ENCODE measurements around the gene PMEPA1.

PMEPA1 gene

DNA sequence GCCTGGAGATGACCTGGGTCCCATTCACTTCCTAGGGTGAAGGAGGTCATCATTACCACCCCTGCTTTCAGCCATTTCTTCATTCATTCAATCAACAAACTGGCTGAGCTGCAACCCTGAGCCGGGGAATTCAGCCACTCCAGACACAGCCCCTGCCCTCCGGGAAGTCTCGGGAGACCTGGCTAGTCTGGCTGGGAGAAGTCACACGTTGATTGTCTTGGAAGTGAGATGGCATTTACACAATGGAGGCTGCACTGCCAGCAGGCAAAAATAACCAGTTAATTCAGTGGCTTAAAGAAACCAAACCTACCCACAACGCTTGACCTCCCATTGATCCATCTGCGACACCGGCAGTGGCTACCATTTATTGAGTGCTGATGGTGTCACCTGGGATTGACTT lies 2.0 kb upstream of the PMEPA1 start:
- DNase-seq, result no peak

DNA sequence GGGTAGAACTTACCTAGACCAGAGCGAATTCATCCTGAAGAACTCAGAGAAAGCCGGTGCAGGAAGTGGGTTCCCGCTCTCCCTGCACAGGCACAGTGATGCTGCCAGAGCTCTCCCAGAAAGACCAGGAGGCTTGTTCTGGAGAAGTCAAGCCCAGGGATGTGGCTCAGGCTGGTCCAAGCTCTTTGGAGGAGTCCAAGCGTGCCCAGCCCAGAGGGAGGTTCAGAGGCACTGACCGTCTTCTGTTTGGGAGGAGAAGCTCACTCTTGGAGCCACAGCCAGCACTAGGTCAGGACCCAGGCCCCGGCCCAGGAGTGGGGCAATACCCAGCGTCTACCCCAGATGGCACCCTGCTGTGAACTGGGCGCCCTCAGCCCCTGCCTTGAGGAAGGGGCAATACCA lies 1.5 kb upstream of the PMEPA1 start:
- peak in 2 of 58 donors; percentile 5 to 18 for DNase-seq

DNA sequence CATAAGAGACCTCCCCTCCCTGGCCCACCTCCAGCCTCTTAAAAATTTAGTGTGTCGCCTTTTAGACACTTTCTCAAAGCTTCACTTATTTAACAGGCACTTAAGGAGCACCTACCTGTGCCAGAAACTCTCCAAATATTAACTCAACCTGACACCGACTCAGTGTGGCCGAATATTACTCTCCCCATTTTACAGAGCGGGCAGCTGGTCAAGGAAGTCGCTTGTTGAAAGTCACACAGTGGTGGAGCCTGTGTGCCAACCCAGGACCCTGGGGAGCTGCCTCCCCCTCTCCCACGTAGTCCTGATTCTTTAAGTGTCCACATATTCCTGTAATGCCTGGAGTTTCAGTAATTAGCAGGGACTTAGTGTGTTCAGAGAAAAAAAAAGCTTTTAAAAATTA lies 1.0 kb upstream of the PMEPA1 start:
- DNase-seq, result no peak

DNA sequence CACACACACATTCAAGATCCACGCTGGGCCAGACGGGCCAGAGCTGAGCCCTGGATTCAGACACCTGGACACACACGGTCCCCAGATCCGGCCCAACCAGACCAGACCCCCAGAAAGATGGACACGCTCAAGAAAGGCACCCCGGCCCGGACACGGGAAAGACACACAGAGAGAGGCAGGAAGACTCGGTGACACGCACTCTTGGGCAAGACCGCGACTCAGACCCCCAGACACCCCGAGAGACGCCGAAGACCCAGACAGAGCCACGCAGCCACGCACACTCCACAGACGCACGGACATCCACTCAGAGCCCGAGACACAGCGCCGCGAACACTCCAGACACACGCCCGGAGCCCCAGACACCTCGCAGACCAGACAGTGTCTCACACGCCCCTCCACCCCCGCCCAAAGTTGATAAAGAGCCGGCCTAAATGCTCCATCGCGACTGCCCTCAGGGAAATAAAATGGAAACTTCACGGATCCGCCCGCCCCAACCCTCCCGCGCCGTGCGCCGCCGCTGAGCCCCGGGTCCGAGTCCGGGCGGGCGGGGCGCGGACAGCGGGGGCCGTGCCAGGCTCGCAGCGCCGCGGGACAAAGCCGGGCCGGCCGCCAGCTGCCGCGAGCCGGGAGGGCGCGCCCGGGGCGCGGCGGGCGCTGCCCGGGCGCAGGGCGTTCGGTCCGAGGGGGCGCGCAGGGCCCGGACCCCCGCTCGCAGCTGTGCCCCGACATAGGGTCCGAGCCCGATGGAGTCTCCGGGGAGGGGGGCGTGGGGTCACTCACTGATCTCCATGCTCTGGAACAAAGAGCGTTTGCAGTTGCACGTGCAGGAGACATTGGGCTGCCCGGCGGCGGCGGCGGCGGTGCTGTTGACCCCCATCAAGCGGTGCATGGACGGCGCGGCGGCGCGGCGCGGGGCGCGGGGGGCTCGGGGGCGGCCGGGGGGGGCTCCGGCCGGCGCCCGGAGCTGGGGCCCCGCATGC lies 831 bp downstream of the PMEPA1 start:
- DNase-seq, result peak in 5 of 58 donors; percentile 27 to 33 (median 30)

DNA sequence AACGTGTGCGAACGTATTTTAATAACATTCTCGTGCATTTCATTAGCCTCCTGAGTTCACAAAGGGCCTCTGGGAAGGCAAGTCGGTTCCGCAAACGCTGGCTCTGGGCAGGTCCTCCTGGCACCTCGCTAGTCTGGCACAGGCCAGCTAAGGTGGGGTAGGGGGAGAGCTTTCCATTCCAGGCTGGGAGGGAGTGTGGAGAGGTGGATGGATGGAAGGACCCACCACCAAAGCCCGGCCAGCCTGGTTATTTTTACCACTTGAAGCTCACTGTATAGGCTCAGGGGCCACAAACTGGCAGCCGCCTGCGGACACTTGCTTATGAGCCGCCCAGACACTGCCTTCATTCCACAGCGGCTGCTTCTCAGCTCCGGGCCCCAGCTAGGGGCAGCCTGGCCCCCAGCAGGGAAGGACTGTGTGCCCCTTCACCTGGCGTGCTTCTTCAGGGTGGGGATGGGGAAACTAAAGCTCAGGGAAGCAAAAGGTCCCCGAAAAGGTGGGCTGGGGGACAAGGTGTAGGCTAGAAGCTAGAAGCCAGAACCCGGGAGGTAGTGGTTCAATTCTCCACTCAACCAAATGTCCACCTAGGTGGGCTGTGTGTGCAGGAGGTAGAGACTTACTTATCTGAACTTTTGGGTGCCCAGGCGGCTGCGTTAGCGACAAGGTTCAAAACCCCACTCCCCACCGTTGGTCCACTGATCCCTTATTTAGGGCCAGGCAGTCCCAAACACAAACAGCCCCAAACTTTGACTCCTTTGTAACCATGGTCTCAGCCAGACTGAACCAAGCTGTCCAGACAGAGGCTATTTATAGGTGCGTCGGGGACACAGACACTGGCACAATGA lies 1.7 kb downstream of the PMEPA1 start:
- peak in 5 of 58 donors; percentile 23 to 49 (median 36) for DNase-seq

DNA sequence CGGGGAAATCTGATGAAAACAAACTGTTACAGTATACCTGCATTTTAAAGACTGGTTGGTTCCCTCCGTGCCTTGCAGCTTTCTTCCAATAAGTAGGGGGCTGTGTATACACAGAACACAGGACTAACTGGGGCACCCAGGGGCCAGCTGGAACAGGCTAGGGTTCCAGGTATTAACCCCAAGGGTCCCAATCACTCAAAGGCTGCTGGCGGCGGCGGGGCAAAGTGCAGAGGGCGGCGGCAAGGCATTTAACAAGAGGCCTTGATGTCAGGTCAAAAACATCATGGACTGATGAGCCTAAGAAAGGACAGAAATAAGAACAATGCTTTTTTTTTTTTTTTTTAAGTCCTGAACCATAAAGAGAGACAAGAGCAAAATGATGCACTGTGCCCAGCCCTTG lies 2.5 kb downstream of the PMEPA1 start:
- DNase-seq, result no peak

DNA sequence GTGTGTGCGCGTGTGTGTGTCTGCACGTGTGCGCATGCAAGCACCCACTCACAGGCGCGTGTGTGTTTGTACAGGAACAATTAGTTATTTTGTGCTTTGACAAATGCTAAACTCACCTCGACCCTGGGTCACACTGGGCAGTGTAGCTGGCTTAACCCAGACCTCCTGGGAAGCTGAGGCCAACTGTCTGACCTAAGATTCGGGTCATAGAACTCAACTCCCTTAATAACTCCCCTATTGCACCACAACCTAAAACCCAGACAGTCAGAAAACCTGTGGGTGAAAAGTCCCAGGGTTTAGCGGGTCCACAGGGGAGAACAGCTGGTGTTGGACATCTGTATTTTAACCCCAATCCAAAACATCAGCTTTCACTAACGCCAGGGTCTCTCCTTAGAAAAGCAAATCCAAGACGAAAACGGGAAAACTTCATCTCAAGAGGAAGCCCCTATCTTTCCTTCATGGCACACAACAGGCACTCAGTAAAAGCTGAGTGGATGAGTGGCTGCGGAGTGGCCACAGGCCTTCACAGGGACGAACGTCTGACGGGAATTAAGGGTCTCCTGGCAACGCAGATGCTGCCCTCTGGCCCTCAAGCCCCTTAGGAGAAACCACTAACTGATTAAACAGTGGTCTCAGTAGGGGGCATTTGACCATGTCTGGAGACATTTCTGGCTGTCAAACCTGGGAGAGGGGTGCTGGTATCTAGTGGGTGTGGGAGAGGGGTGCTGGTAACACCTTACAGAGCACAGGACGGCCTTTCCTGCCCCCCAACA lies 4.5 kb downstream of the PMEPA1 start:
- no peak for DNase-seq

DNA sequence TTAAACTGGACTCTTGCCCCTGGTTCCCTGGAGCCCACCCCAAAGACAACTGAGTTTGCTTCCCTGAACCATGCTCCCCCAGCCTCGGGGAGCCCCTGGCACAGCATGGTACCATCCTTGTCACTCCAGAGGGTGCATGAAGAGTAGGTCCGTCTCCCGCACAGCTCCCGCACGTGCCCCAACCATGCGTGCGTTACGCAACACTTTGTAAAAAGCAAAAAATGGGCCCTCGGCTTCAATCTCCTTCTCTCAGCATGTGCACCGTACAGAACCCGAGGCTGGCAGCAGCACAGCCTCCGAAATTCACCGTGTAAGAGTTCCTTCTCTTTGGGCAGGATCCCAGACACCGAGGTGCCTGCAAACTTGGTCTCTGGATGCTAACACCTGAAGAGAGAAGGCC lies 5.6 kb downstream of the PMEPA1 start:
- no peak for DNase-seq

DNA sequence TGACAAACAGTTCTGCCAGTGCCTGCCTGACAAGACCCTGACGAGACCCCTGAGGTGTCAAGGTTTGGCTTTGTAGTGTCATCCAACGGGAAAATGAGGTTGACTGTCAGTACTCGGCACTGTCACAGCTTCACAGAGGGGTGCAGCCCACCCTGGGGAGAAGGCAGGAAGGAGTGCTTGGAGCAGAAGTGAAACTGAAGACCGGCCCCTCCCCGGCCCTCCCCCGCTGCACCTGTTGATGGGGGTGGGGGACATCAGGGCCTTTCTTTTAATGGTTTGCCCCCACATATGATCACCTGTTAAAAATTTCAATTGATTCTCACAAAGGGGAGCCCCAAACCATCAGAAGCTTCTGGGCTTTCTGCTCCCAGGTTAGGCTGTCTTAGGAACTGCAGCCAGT lies 6.8 kb downstream of the PMEPA1 start:
- no peak for DNase-seq

DNA sequence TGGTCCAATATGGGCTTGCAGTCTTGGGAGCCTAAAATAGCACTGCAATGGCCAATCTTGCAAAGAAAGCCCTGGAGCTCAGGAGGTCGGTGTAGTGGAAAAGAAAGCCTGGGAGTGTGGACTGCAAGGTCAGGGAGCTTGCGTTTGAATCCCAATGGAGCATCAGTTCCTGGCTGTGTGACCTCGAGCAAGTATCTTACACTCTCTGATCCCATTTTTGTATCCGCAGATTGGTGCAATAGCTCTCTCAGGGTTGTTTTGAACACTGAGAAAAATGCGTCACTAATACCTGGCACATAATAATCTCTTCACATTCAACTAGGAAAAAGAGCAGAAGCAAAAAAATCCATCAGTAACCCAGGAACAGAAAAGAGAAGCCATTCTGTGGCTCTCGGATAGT lies 7.3 kb downstream of the PMEPA1 start:
- DNase-seq, result no peak

DNA sequence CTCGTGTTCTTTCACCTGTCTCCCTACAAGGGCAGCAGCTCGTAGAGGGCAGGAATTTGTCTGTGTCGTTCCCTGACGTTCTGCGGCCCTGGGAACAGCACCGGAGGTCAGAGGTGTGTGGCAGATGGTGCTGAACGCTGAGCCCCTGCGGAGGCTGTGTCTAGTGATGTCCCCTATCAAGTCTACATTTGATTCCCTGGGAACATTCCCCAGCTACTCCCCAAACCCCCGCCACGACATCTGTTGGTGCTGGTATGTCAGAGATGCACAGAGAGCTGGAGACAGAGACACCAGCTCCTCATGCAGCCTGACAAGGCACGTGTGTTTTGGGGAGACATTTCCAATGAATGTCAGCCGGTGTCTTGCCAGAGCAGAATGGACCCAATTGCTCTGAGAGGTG lies 7.7 kb downstream of the PMEPA1 start:
- no peak for DNase-seq

DNA sequence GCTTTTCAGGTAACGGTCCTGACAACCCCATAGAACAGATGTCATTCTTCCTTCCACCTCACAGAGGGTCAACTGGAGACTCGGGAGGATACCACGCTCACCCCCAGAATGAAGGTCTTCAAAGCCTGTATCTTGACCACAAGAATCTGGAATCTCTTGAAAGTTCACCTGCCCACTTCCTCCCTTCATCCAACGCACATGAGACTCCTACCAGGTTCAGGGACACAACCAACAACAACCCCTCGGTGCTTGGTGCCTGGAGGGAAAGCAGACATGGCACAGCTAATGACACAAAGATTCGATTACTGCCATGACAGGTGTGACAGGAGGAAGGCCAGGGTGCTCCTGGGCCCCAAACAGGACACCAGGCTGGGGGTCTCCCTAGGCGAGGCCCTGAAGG lies 8.2 kb downstream of the PMEPA1 start:
- DNase-seq, result no peak

DNA sequence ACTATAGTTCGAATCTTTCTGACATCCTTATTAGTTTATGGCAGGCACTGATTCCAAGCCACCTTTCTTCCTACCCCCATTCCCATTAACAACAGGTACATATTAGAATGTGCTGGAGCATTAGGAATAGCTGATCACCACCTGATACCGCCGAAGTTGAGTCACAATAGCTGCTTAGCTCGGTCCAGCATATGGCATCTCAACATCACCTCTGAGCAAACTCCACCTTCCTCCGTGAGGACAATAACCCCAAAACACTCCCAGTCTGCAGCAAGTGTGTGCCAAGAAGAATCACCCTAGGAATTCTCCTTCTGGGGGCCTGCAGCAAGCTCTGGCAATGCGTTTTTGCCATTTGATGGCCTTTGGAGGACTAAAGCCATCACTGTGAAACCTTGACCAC lies 8.7 kb downstream of the PMEPA1 start:
- DNase-seq, result no peak

DNA sequence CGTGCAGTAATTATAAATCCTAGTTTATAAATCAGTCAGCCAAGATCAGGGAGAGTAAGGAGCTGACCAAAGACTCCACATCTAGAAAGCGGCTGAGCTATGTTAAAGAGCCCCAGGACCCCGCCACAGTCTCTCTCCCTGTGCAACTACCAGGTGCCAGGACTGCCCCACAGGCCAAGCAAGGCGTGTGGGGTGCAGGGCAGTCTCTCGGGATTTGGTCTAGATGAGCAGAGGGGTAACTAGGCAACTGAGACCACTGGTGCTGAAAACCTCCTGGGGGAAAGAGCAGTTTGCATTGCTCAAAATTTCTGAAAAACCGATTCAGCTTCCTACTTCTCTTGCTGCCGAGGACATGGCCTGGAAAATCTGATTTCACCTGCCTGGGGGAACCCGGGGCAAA lies 10.4 kb downstream of the PMEPA1 start:
- no peak for DNase-seq

DNA sequence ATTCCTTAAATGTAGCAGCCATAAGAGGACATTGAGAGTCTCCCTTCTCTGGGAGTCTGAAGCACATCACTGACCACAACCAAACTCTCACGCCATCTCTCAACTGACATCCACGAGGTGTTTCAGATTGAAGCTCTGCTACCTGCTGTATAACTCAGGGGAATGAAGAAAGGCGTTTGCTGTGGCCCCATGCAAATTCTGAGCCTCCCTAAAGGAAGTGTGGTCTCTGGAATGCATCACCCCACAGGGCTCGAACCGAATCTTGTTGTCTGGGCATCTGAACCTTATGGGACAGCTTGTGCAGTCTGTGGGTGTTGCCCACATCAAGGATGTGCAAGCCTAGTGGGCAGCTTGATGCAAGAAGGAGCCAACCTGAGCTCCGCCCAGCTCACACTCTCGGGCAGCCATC lies 10.9 kb downstream of the PMEPA1 start:
- DNase-seq, result no peak

DNA sequence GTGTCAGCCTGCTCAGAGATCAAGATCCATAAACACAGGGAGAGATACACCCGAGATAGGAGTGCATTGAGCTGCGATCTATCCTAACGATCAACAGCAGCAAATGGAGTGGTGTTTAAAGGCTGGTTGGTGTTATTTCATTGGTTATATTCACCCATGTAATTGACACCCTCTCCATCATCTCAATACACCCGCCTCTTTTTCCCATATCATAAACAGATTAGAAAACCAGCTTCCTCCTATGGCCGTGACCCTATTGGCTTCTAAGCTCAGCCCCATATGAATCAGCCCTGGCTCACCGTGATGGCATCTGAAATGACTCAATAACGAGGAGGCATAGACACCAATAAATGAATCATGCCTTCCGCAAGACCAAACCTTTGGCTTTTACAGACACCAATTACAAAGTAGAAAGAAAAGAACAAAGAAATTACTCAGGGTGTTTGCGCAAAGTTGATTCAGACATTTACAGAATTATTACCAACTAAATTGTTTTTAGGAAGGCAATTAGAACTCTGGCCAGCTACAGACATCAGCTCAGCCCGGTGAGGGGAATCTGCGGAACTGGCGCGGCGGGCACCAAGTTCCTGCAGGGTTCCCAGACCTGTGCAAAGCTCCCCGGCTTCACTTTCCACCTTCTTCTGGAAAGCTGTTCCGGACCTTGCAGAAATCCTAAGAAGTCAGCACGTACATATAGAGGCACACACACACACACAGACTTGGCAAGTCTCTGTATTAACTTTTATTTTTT lies 11.5 kb downstream of the PMEPA1 start:
- DNase-seq, result no peak

DNA sequence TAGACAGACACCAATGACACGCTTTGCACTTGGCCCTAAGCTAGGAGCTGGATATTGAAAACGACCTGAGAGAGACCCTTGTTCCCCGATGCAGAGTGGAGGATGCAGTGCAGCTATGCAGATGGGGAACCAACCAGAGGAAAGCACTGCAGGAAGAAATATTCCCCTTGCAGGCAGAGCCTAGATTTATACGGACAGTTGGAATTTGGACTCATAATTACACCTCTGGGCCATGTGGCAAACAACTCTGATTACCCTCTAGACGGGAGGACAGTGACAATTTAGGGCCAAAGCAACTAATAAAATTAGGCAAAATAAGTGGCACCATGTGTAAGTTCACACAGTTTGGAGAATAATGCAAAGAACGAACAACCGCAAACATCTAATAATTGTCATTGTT lies 12.3 kb downstream of the PMEPA1 start:
- no peak for DNase-seq

DNA sequence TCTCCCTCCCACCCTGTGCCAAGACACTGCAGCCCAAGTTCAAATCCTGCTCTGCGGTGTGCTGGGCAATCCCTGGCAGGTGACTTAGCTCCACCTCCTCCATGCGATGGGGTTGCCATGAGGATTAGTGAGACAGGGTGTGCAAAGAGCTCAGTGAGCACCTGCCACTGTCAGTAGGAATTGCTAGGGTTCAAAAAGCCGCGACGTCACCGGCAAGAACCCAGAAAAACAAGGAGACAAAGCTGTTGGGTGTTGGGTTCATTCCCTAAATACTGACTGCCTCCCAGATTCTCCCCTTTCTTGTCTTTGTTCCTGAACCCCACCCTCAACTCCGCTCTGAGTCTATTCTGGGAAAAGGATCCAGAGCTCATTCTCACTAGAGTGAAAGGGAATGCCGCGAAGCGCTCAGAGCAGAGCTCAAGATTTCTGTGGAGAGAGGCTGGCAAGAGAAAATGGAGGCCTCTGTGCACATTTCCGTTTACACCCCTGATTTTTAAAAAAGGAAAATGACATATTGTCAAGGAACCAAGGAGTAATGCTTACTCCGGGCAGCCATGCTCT lies 13.3 kb downstream of the PMEPA1 start:
- DNase-seq, result no peak

DNA sequence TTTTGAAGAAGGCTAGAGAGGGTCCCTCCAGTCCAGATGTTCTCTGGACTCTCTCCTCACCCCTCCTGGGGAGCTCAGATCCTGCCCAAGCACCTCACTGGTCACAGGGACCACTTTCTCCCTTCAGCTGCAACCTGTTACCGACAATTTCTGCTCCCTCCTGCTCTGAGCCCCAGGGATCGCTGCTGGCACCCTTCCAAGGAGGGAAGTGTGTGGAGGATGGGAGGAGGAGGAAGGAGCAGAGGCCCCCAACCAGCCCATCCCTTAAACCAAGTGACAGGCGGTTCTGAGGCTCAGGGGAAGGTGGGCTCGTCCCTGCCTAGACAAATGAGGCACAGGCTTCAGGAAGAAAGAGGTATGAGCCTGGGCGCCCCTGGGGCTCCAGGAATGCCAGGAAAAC lies 13.9 kb downstream of the PMEPA1 start:
- DNase-seq, result no peak

DNA sequence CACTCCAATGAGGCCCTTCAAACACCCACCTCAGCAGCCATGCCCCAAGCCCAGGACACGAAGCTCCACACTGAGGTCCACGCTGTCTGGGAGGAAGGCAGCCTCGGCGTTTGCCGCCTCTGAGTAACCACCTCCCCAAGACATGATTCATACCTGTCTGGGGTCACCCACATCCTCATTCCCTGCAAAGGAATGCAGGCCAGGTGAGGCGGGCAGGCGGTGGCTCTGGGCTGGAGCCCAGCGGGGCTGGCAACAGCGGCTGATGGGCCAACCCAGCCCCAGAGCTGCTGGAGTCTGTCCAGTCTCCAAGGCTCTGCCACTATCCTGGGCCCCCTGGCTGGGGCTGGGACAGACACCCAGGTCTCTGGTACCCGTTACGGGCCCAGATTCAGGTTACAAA lies 14.8 kb downstream of the PMEPA1 start:
- no peak for DNase-seq

DNA sequence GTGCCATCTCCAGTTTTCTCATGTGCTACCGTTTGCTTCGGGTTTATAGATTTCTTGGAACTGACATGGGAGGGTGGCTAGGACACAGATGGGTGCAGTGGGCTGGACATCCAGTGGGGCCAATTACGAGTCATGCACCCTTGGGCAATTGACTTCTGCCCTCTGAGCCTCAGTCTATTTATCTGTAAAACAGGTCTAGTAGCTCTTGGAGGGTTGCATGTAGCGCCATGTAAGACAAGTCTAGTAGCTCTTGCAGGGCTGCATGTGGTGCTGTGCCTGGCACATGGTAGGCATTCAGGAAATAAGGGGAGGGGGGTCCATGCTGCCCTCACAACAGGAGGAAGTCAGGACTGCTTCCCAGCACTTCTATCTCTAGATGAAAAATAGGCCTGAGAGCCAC lies 15.3 kb downstream of the PMEPA1 start:
- no peak for DNase-seq
